Gastroesophageal sphincter (tissue), 3 donors: ENCODE measurements around the gene SLC9A8.

ENCODE experiments used
- CTCF ChIP-seq, 4 experiments: fragments of 200-600 bp in 2 of 4; fragments of 450-650 bp in 2 of 4; sonication (generic) in 1 of 4; IDR thresholded peaks; one replicate each; pipeline ENCODE4 v1.5.1; 2017 to 2019; ENCODE audit warnings: antibody characterized with exemption in 4 of 4, mild to moderate bottlenecking in 2 of 4, moderate library complexity in 2 of 4
- EP300 ChIP-seq: sonication (generic); formaldehyde crosslinking; IDR thresholded peaks from one replicate; pipeline ENCODE4 v1.6.1; 2017; ENCODE audit warnings: antibody characterized with exemption, mild to moderate bottlenecking
- POLR2A ChIP-seq, 2 donors: fragments of 450-650 bp; IDR thresholded peaks; one replicate each; pipeline ENCODE4 v1.6.1; 2017; ENCODE audit warnings: antibody characterized with exemption in 2 of 2, mild to moderate bottlenecking in 2 of 2, moderate library complexity in 1 of 2
- POLR2AphosphoS5 ChIP-seq: sonication (generic); formaldehyde crosslinking; IDR thresholded peaks from one replicate; pipeline ENCODE4 v1.6.1; 2017; ENCODE audit warnings: antibody characterized with exemption

GRCh38 chr20:49863666-49864065, 51.0 kb downstream of the SLC9A8 start:
- TF ChIP-seq POLR2A (IDR thresholded peaks at IDR 0.05) (no peak), POLR2AphosphoS5 (no peak), CTCF (IDR thresholded peaks at IDR 0.05) (no peak), EP300 (no peak)
